HFFc6 (cell line): ENCODE measurements around the gene SSBP4. TPM values are rescaled to one million over a fixed set of nuclear protein-coding genes. Genes with fewer than 3 reads are reported as not detected.

Experiments
- DNase-seq: peaks from one replicate; pipeline ENCODE4 v3.0.0-alpha.2; 2018
- H3K27ac Mint-ChIP-seq: 2 replicates; pipeline ENCODE4 v1.8.0; 2020; ENCODE audit warnings: mild to moderate bottlenecking, mixed read lengths
- H3K27me3 Mint-ChIP-seq: 2 replicates; pipeline ENCODE4 v1.8.0; 2021; ENCODE audit warnings: mild to moderate bottlenecking, moderate library complexity, mixed read lengths; ENCODE audit not compliant: insufficient read depth
- H3K36me3 Mint-ChIP-seq: 2 replicates; pipeline ENCODE4 v1.8.0; 2021; ENCODE audit warnings: low read depth, mixed read lengths
- H3K4me1 Mint-ChIP-seq: 2 replicates; pipeline ENCODE4 v1.8.0; 2020; ENCODE audit warnings: low read depth, mixed read lengths
- H3K4me3 Mint-ChIP-seq: 2 replicates; pipeline ENCODE4 v1.8.0; 2020; ENCODE audit warnings: mild to moderate bottlenecking, moderate library complexity, mixed read lengths
- H3K9me3 Mint-ChIP-seq: 2 replicates; pipeline ENCODE4 v1.8.0; 2020; ENCODE audit warnings: mild to moderate bottlenecking, mixed read lengths
- CTCF ChIP-seq: fragments of 200-600 bp; sonication (generic); IDR thresholded peaks from 2 replicates; pipeline ENCODE4 v1.5.0; 2021; ENCODE audit warnings: antibody characterized with exemption, mild to moderate bottlenecking
- total RNA-seq, 6 experiments: library from RNA; stranded (reverse); fragmentation: NEBNext Ultra II Directional; extraction: Animal tissue kit (Norgen Biotek cat#: 25700); gene quantifications; 2 replicates in 1 of 6; 3 replicates in 5 of 6; pipeline ENCODE4 v1.2.3, GENCODE V29; 2021

Gene SSBP4
- total RNA-seq, 6 experiments from 2014 or later: 76.4 to 84.3 (median 80.4) TPM

- peaks cover 41% of the 10 kb centered on the region for H3K4me1 Mint-ChIP-seq
- no peaks in the 10 kb centered on the region for H3K9me3 Mint-ChIP-seq
- H3K27ac Mint-ChIP-seq: peak overlapping the region; percentile 68; the same call in 1 of the 2 replicates
- DNase-seq: peak; percentile 32
- no peak overlapping the region for H3K4me3 Mint-ChIP-seq
- peaks cover 6% of the 10 kb centered on the region for H3K27me3 Mint-ChIP-seq
- H3K36me3 Mint-ChIP-seq: peaks cover 3% of the 10 kb centered on the region; the same call in 1 of the 2 replicates
- peak; percentile 92 for TF ChIP-seq CTCF
Observed at GRCh38 chr19:18469069-18469846, 50.1 kb downstream of the SSBP4 start.

GRCh38 chr19:18470787-18471186 is 51.6 kb downstream of the SSBP4 start:
- Mint-ChIP-seq H3K36me3 (no peaks in the 10 kb centered on the region), H3K4me1 (peaks cover 34% of the 10 kb centered on the region), H3K9me3 (no peaks in the 10 kb centered on the region), H3K4me3 (no peak overlapping the region), H3K27me3 (0 out of 2 replicates have a peak, but pooled peaks cover 1% of the 10 kb centered on the region), H3K27ac (no peak overlapping the region; the same call in 1 of the 2 replicates)
- DNase-seq: no peak
- TF ChIP-seq CTCF: no peak

DNA sequence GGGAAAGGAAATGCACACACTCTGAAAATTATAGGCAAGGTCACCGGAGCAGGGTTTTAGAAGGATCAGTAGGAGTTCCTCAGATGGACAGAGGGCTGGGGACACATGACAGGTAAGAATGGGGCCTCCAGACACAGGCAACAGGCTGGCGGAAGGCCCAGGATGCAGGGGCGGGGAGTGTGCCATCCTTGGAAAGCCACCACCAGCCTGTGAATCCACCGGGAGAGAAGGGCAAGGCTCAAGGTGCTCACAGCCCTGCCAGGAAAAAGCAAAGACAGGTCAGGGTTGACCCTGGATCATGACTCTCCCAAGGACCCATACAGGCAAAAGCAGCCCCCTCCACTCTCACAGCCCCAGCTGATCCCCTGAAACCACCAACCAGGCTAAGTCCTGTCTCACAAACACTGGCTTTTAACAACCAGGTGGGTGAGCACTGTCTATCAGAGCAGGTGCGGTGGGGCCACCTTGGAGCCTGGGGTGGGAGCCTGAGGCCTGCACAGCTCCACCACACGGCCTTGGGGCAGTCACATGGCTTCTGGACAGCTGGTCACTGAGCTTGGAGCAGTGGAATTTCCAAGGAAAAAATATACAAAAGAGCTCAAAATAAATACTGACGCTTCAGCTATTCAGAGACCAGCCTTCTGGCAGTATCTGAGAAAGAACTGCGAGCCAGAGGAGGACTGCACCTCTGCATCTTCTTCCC is 54.0 kb downstream of the SSBP4 start:
- peaks cover 38% of the 10 kb centered on the region for H3K4me1 Mint-ChIP-seq
- no peak for TF ChIP-seq CTCF
- H3K27me3 Mint-ChIP-seq: peaks cover 1% of the 10 kb centered on the region; the same call in 1 of the 2 replicates
- no peak overlapping the region for H3K4me3 Mint-ChIP-seq
- peak overlapping the region; percentile 38; the same call in 1 of the 2 replicates for H3K27ac Mint-ChIP-seq
- H3K9me3 Mint-ChIP-seq: no peaks in the 10 kb centered on the region
- H3K36me3 Mint-ChIP-seq: 0 out of 2 replicates have a peak, but pooled peaks cover 5% of the 10 kb centered on the region
- no peak for DNase-seq

DNA sequence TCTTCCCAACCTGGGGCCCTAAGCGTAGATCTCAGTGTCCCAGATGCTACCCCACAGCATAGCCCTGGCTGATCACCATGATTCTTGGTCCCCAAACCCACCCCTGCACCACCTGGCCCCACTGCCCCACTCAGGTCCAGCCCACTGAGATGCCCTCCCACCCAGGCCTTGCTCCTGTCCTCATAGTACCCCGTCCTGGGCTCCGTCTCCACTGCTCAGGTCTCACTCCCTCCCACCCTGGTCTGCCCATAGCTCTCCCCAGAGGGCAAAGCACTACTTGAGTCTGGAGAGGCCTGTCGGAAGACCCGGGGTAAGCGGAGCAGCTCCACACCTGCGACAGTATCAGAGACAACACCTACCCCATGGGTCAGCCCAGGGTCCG is 54.5 kb downstream of the SSBP4 start:
- DNase-seq: no peak
- Mint-ChIP-seq H3K36me3 (0 out of 2 replicates have a peak, but pooled peaks cover 5% of the 10 kb centered on the region), H3K9me3 (no peaks in the 10 kb centered on the region), H3K27ac (peak overlapping the region; percentile 38; the same call in 1 of the 2 replicates), H3K4me1 (peaks cover 35% of the 10 kb centered on the region), H3K27me3 (peaks cover 1% of the 10 kb centered on the region; the same call in 1 of the 2 replicates), H3K4me3 (no peak overlapping the region)
- TF ChIP-seq CTCF: no peak

- peaks cover 1% of the 10 kb centered on the region; the same call in 1 of the 2 replicates for H3K27me3 Mint-ChIP-seq
- TF ChIP-seq CTCF: no peak
- H3K4me1 Mint-ChIP-seq: peaks cover 39% of the 10 kb centered on the region
- 0 out of 2 replicates have a peak, but pooled peaks cover 5% of the 10 kb centered on the region for H3K36me3 Mint-ChIP-seq
- H3K4me3 Mint-ChIP-seq: no peak overlapping the region
- H3K27ac Mint-ChIP-seq: no peak overlapping the region
- H3K9me3 Mint-ChIP-seq: no peaks in the 10 kb centered on the region
- DNase-seq: no peak
Observed at GRCh38 chr19:18474366-18474887, 55.2 kb downstream of the SSBP4 start.
